Activated CD4-positive, alpha-beta T cell treated with anti-CD3 and anti-CD28 coated beads, Interleukin-2, amount 50 U/mL, for 48 hours (primary cell): ENCODE data around the gene GDF2.

ENCODE experiments used
- DNase-seq, 2 experiments: peaks; one replicate each; pipeline ENCODE4 v3.0.0-alpha.2; 2020

GDF2 gene

DNA sequence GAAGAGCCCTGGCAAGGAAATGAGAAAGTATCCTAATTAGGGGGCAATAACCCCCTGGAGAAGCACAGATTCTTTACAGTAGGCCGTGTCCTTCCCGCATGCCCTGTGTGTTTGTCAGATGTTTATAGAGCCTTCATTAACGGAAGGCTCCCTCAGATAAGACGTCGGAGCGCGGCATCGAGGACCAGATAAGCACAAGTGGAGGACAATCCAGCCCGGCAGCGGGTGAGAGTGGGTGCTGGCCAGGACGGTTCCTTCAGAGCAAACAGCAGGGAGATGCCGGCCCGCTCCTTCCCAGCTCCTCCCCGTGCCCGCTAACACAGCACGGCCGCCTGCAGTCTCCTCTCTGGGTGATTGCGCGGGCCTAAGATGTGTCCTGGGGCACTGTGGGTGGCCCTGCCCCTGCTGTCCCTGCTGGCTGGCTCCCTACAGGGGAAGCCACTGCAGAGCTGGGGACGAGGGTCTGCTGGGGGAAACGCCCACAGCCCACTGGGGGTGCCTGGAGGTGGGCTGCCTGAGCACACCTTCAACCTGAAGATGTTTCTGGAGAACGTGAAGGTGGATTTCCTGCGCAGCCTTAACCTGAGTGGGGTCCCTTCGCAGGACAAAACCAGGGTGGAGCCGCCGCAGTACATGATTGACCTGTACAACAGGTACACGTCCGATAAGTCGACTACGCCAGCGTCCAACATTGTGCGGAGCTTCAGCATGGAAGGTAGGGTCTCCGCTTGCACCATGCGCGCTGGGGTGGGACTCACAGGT lies at the start of gene GDF2:
Gene GDF2 (plus strand): TSS at position 155 of the 762 bp plus-strand sequence. CDS start 215 bp downstream, at position 370.
- DNase-seq, result no peak

GRCh38 chr10:47276071-47276470 lies 46.2 kb upstream of the GDF2 start:
- no peak for DNase-seq

GRCh38 chr10:47276576-47277351 lies 45.5 kb upstream of the GDF2 start:
- DNase-seq, result no peak

GRCh38 chr10:47277352-47278151 lies 44.7 kb upstream of the GDF2 start:
- DNase-seq, result peak in 1 of 2 experiments; percentile 39

- DNase-seq, result no peak
These were observed 44.1 kb upstream of the GDF2 start for GRCh38 chr10:47278152-47278473.

- no peak for DNase-seq
These were observed 43.5 kb upstream of the GDF2 start for GRCh38 chr10:47278720-47279119.

DNA sequence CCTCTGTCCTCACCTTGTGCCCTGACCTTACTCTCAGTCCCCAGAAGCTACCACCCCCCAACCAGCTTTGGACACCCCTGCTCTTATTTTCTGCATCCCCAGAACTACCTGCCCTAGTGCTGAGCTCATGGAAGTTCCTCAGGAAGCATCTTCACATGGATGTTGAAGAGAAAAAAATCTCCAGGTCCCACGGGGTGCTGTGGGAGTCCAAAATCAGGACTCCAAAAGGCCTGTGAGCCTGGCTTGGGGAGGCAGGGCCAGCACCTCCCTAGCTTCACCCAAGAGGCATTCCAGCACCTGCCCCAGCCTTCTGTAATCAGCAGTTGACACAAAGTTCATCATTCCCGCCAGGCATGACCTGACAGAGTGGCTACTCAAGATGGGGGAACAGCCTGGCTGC lies 43.0 kb upstream of the GDF2 start:
- no peak for DNase-seq

GRCh38 chr10:47282005-47282656 lies 40.1 kb upstream of the GDF2 start:
- no peak for DNase-seq

DNA sequence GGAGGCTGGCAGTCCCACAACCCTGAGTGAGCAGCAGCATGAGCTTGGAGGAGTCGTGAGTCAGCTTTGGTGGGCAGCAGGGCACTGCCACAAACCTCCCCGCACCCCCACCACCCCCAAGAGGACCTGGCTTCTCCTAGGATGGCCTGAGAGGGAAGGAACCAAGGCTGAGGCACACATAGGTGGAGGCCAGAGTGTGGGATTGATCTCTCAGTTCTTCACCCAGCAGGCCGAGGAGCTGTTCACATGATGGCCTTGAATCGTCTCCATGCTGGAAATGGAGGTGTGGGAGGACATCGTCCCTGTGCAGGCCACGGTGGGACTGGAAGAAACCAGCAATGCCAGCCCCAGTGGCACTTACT lies 39.6 kb upstream of the GDF2 start:
- DNase-seq, result no peak

- DNase-seq, result no peak
These were observed 39.1 kb upstream of the GDF2 start for GRCh38 chr10:47283101-47283630.

- no peak for DNase-seq
These were observed 38.4 kb upstream of the GDF2 start for GRCh38 chr10:47283848-47284247.

- no peak for DNase-seq
These were observed 36.7 kb upstream of the GDF2 start for GRCh38 chr10:47285381-47286115.

GRCh38 chr10:47286116-47286505 lies 36.1 kb upstream of the GDF2 start:
- DNase-seq, result no peak

DNA sequence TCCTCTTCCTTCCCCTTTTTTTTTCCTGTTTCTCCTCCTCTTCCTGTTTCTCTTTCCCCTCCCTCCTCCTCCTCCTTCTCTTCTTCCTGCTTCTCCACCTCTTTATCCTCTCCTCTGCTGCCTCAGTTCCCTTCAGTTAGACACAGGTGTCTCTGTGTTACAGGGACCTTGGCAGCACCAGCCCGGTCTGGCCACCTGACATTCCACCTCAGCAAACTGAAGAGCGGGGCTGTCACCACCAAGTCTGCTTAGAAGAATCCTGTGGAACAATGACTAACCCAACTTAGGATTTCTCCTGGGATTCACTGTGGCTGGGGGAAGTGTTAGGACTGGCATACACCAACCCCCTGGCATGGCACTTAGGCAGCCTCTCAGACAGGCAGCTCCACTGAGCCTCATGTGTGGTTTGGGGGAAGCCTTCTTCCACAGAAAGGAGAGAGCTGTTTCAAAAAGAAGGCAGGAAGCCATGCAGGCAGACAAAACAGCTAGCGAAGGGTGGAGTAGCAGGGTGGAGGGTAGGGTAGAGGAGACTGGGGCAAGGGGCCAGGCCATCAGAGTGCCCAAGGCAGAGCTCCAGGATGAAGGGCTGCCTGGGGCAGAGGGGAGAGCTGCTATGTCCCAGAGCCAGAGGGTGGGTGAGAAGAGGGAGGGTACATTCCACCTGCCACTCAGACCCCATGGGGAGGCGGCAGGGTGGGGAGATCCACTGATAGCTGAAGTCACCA lies 35.5 kb upstream of the GDF2 start:
- DNase-seq, result no peak

- no peak for DNase-seq
These were observed 34.9 kb upstream of the GDF2 start for GRCh38 chr10:47287365-47287802.

DNA sequence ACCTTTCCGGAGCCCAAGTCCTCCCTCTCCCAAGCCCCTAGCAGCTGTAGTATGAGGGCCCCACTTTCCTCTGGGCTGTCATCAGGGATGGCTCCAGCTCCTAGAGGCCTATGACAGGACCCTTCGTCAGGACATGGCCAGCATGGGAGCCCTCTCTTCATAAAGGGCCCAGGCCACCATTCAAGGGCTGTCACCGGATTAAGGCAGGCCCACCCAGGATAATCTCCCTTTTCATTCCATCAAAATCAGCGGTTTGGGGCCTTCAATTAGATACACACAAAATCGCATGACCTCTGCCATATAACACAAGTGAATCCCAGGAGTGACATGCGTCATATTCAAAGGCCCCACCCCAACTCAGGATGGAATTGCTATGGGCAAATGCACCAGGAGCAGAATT lies 34.4 kb upstream of the GDF2 start:
- DNase-seq, result no peak

GRCh38 chr10:47288236-47288635 lies 34.0 kb upstream of the GDF2 start:
- no peak for DNase-seq

GRCh38 chr10:47288916-47289495 lies 33.2 kb upstream of the GDF2 start:
- DNase-seq, result no peak

GRCh38 chr10:47289921-47290320 lies 32.3 kb upstream of the GDF2 start:
- DNase-seq, result no peak

DNA sequence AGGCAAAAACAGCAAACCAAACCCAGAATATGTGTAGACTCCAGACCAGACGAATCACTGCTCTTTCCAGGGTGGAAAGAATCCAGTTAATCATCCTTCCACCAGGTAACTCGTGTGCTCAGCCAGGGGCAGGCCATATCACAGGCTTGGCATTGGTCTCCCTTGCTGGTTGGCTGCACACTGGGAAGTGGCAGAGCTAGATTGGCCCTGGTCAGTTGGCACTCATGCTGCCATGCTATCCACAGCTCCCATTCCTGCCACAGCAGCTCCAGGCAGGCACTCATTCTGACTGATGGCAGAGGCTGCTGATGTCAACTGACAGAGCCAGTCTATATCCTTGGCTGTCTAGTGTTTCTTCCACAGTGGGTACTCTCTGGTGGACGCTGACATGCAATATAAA lies 31.9 kb upstream of the GDF2 start:
- DNase-seq, result no peak

GRCh38 chr10:47291682-47292081 lies 30.6 kb upstream of the GDF2 start:
- DNase-seq, result no peak
